H7 (cell line): ENCODE data around the gene EMP3. TPM values are rescaled to one million over a fixed set of nuclear protein-coding genes. Genes with fewer than 3 reads are reported as not detected.
A peak's percentile ranks its signal among the peaks of the same experiment; 100 is the strongest.

Experiments used
- DNase-seq: peaks from one replicate; pipeline ENCODE4 v3.0.0; 2012
- H3K27me3 ChIP-seq: 2 replicates; pipeline ENCODE4 v1.6.0; 2011; ENCODE audit warnings: mild to moderate bottlenecking, low read length; ENCODE audit not compliant: control insufficient read depth, insufficient read depth
- H3K36me3 ChIP-seq: replicated peaks from 2 replicates; pipeline ENCODE4 v1.5.1; 2011; ENCODE audit warnings: low read length; ENCODE audit not compliant: control insufficient read depth, insufficient read depth
- H3K4me3 ChIP-seq: 2 replicates; pipeline ENCODE4 v1.5.1; 2011; ENCODE audit warnings: low read depth, mild to moderate bottlenecking, control low read depth, low read length, moderate library complexity; ENCODE audit not compliant: insufficient read depth
- total RNA-seq: library from RNA; depleted of rRNA; stranded (reverse); fragments of >200 nt; shearing (Covaris generic); gene quantifications from 2 replicates; pipeline ENCODE4 v1.2.3, GENCODE V29; 2014

Gene EMP3
- total RNA-seq, 1 experiment from 2014 or later, result 57.5 TPM

DNA sequence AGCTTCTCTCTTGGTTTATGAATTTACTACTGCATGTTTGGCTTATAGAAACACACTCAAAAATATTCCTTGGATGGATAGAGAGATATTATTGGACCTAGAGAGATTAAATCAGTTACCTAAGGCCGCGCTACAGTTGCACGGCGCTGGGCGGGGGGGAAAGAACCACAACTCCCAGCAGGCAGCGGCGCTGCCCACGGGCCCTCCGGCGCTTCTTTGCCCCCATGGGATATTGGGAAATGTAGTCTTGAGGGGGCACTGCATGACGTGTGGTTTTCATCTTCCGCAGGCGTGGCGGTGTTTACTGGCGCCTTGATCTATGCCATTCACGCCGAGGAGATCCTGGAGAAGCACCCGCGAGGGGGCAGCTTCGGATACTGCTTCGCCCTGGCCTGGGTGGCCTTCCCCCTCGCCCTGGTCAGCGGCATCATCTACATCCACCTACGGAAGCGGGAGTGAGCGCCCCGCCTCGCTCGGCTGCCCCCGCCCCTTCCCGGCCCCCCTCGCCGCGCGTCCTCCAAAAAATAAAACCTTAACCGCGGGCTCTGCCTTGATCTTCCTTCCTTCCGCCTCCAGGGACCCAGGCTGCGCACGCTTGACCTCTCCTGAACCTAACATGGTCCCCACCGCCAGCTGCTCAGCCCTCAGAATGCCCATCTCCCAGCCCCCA, 4.8 kb downstream of the EMP3 start:
- DNase-seq, result peak; percentile 94
- Histone ChIP-seq H3K36me3 (no peaks in the 10 kb centered on the region), H3K27me3 (no peaks in the 10 kb centered on the region), H3K4me3 (peak overlapping the region; percentile 61)

DNA sequence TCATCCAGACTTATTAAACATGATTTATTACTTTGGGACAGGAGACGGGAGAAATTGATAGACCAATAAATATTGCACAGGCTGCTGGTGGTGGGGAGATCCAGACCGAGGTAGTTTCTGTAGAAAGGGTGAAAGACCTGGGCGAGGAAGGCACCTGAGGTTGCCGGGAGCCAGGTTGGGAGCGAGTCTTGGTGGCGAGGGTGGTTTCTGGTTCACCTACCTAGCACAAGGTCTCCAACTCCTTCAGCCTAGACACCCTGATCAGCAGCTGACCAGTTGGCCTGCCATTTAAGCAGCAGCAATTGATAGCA, 7.0 kb downstream of the EMP3 start:
- no peak for DNase-seq
- no peaks in the 10 kb centered on the region for H3K36me3 ChIP-seq
- H3K4me3 ChIP-seq, result peak overlapping the region; percentile 31
- no peaks in the 10 kb centered on the region for H3K27me3 ChIP-seq

DNA sequence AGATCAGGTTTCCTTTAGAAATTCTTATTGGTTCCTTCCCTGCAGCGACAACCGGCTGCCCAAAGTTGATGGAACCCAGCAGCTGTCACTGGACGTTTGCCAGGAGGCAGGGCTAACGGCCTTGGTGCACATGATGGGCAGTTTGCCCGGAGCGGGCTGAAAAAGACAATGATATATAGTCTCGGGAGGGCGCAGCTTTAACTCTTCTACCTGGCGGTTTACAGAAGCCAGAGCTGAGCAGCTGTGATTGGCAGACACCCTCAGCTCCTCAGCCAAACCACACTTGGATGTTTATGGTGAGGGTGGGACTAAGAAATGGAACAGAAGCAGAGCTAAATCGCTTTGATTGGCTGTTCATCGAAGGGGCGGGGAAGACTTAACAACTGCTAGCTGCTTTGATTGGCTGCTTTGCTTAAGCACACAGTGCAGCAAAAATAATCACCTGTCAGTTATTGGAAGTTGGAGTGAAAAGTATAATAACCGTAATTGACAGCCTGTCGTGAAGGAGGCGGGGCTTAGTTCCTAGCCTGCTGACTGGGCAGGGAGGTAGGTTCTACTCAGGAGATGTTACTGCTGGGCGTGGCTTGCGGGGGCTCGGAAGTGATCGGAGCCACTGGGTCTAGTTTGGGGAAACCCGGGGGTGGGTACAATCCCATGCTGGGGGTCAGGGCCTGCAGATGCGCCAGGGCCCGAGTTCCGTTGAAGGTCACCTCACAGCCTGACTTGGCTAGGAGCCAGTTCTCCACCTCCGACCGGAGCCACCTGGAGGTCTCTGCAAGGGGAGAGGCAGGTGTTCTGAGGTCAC, 7.5 kb downstream of the EMP3 start:
- H3K4me3 ChIP-seq, result peak overlapping the region; percentile 31
- no peaks in the 10 kb centered on the region for H3K27me3 ChIP-seq

DNA sequence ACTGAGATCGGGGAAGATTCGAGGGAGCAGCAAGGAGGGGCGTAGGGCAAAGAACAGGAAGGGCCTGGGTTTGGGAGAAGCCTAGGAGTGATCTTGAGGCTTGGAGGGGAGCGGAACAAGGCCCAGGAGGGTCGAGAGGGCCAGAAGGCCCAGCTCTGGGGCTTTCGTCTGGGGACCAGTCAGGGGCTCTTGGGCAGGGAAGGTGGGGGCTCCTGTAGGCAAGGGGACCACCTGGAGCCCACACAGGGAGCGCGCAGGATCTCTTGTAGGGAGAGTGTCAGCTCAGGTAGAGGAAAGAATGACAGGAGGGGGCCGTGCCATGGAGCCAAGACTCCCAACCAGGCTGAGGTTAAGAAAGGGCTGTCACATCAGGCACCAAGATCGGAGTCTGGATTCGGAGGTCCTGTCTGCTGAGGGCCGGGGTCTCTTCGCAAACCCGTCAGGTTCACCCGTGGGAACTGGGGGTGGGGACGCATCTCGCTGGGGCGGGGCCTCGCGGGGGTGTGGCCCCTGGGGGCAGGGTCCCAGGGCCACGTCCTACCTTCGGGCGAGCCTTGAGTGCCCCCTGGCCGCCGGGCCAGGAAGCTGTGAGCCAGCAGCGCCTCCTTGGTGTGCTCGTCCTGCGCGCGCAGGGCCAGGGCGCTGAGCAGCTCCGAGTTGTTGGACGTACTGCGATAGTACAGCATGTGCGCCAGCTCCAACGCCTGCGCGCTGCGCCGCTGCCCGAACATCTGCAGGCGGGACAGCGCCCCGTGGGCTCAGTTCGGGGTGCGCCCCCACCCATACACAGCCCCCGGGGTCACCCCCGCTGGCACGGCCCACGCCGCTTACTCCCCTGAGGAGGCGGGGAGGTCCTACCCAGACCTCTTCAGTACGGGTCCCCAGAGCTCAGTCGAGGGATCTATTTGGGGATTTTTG, 8.4 kb downstream of the EMP3 start:
- Histone ChIP-seq H3K27me3 (no peaks in the 10 kb centered on the region), H3K36me3 (no peaks in the 10 kb centered on the region), H3K4me3 (peak overlapping the region; percentile 44)
- DNase-seq, result peak; percentile 98

More for the DNA sequence above, 7.5 kb downstream of the EMP3 start:
- DNase-seq, result peak; percentile 91
- H3K36me3 ChIP-seq, result no peaks in the 10 kb centered on the region

DNA sequence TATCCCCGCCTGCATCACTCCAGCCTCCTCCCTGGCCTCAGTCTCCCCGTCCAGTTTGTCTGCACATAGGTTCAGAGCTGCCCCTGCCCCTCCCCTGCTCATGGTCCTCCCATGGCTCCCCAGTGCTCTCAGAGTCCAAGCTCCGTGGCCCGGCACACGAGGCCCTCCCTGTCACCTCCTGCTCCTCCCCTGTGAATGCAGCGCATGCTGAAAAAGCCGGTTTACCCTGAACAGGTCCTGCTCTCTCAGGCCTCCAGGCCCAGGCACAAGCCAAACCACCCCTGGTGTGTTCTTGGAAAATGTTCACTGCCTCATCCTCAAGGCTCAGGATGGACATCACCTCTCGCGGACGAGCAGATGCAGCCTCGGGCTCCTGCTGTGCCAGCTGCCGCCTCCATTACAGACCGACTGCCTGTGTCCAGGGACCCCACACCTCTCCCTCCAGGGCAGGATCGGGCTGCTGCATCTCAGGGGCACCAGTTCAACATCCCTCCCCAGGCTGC, 13.0 kb downstream of the EMP3 start:
- Histone ChIP-seq H3K27me3 (no peaks in the 10 kb centered on the region), H3K4me3 (no peak overlapping the region), H3K36me3 (no peaks in the 10 kb centered on the region)
- DNase-seq, result peak; percentile 44

DNA sequence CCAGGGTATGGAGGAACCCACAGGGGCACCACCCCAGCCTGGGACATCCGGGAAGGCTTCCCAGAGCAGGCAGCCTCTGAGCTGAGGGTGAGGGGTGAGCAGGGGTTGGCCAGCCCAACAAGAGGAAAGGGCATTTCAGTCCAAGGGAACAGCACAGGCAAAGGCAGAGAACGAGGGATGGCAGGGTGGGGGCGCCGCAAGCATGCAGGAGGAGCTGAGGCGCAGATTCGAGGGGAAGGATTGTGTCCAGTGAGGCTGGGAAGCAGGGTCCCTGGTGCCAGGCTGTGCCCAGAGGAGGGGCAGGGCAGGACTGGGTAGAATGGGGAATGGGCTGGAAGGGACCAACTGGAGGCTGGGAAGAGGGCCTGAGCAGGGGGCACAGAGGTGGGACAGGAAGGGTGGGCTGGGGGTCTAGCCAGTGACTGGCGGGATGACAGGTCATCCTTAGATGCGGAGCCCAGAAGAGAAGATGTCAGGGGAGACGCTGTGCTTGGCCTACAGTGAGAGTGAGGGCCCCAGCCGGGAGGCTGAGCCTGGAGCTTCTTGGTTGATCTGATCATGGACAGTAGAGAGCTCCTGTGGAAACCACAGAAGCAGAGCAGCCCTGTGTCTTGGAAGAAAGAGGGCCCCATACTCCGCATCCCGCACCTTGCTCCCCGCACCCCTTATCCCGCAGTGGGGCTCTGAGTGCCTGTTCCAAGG, 13.6 kb downstream of the EMP3 start:
- no peaks in the 10 kb centered on the region for H3K27me3 ChIP-seq
- H3K4me3 ChIP-seq, result no peak overlapping the region
- no peak for DNase-seq
- no peaks in the 10 kb centered on the region for H3K36me3 ChIP-seq

DNA sequence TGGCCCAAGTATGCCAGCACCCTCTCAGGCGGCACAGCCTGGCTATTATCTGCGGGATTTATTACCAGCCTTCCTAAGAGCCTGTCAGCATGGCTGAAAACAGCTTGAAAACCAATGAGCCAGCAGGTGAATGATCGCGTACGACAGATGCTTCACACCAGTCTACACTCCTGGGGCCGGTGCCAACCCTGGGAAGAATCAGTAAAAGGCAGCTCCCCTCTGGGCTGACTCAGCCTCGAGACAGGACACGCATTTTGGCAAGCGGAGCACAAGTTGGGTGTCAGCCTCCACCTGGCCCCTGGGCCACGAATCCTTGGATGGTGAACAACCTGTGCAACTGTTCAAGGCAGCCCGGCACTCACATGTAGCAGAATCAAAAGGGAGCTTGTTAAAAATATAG, 15.6 kb downstream of the EMP3 start:
- Histone ChIP-seq H3K36me3 (no peaks in the 10 kb centered on the region), H3K4me3 (no peak overlapping the region), H3K27me3 (no peaks in the 10 kb centered on the region)
- no peak for DNase-seq

DNA sequence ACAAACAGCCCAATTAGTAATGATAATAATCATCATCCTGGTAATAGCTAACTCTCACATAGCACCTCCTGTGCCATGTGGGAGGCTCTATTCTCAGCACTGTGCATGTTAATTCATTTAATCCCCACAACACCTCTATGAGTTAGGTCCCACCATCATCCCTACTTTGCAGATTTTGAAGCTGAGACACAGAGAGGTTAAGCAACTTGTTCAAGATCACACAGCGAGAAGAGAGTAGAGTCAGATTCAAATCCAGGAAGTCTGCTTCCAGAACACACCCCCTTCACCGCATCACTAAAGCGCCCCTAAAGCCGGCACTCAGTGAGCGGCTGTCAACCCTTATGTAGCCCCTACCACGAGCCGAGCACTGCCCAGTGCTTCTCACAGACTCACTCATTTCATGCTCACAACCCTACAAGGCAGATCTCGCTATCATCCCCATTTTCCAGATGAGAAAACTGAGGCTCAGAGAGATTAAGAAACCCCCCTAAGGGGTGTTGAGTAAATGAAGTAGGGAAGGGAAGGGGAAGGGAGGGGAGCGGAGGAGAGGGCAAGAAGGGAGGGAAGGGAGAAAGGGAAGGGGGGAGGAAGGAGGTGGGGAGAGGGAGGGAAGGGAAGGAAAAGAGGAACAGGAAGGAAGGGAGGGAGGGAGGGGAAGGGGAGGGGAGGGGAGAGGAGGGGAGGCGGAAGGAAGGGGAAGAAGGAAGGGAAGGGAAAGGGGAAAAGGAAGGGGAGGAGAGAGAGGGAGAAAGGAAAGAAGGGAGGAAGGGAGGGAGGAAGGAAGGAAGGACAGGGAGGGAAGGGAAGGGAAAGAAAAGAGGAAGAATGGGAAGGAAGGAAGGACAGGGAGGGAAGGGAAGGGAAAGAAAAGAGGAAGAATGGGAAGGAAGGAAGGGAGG, 16.4 kb downstream of the EMP3 start:
- Histone ChIP-seq H3K4me3 (no peak overlapping the region), H3K27me3 (no peaks in the 10 kb centered on the region), H3K36me3 (no peaks in the 10 kb centered on the region)
- DNase-seq, result no peak

DNA sequence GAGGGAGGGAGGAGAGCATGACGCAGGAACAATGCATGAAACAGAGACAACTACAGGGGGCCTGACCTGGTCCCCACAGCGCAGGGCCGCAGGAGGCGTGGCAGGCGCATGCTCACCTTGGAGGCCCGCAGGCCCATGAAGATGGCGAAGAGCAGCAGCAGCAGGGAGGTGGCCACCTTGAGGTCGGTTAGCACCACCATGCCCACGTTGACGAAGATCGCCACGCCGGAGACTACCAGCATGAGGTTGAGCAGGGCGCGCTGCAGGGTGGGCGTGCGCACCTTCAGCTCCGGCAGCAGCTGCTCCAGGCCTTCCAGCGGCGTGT, 17.0 kb downstream of the EMP3 start:
- peak; percentile 72 for DNase-seq
- no peaks in the 10 kb centered on the region for H3K27me3 ChIP-seq
- H3K4me3 ChIP-seq, result no peak overlapping the region
- H3K36me3 ChIP-seq, result no peaks in the 10 kb centered on the region

DNA sequence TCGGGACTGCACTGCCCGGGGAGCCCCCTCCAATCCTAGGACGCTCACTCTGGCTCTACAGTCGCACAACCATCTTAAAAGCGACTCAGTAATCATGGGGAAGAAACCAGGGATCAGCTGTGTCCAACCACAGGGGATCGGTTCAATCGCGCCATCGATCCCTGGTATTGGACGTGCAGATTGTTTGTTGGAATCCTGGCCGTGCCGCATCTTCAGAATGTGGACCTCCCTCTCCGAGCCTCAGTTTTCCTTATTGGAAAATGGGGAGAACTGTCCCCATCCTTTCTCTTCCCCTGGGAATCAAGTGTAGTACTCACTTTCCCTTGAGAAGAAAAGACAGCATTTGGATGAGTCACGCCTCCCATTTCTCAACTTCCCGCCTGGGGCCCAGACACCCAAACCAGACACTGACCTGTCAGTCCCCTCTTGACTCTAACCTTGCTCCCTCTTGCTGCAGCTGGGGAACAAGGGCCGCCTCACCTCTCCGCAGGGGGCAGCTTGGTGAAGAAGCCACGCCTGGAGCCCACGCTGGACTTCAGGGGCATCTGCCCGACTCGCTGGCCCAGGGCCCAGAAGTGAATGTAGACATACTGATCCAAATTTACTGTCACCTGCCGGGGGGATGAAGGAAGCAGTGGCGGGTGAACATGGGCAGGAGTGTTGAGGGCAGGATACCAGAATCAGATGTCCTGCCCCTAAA, 17.6 kb downstream of the EMP3 start:
- peak; percentile 37 for DNase-seq
- no peaks in the 10 kb centered on the region for H3K36me3 ChIP-seq
- H3K27me3 ChIP-seq, result no peaks in the 10 kb centered on the region
- H3K4me3 ChIP-seq, result no peak overlapping the region

DNA sequence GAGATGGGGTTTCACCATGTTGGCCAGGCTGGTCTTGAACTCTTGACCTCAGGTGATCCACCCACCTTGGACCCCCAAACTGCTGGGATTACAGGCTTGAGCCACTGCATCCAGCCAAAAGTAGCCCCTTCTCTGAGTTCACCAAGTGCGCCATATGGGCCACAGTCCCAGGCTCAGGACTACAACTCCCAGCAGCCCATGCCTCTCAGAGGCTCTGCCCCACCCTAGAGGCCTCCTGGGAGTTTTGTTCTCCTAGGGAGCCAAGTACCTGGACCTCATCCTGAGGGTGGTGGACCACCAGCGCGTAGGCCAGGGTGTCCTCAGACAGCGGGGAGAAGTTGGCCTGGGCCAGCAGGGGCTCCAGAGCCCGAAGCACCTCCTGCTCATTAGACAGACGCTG, 19.5 kb downstream of the EMP3 start:
- H3K4me3 ChIP-seq, result no peak overlapping the region
- H3K36me3 ChIP-seq, result no peaks in the 10 kb centered on the region
- peak; percentile 74 for DNase-seq
- no peaks in the 10 kb centered on the region for H3K27me3 ChIP-seq

DNA sequence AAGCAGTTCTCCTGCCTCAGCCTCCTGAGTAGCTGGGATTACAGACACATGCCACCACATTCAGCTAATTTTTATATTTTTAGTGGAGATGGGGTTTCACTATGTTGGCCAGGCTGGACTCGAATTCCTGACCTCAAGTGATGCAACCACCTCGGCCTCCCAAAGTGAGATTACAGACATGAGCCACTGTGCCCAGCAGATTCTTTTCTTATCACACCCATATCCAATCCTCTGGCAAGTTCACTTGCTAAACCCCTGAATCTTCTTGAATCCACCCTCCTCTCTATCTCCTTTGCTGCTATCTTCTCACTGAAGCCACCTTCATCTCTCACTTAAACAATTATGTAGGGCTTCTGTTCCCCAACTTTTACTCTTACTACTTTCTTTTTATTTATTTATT, 20.8 kb downstream of the EMP3 start:
- H3K27me3 ChIP-seq, result no peaks in the 10 kb centered on the region
- H3K4me3 ChIP-seq, result no peak overlapping the region
- no peak for DNase-seq
- H3K36me3 ChIP-seq, result no peaks in the 10 kb centered on the region

DNA sequence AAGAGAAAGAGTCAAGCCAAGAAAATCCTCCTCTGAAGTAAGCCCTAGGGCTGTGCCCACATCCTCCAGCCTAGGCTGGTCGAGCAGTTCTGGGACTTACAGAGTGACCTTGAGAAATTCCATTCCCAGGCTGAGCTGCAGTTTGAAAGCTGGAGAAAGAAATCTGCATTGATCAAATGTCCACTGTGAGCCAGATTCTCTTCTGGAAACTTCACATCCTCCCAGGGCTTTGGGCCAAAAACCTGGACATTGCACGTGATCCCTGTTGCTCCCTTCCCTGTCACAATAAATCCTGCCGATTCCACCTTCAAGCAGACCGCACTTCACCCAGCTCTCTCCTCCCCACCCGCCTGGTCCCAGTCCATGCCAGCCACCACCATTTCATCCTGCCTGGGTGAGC, 22.7 kb downstream of the EMP3 start:
- DNase-seq, result no peak
- Histone ChIP-seq H3K4me3 (no peak overlapping the region), H3K36me3 (no peaks in the 10 kb centered on the region), H3K27me3 (no peaks in the 10 kb centered on the region)
